ENCODE data around the gene MTO1. TPM values are rescaled to one million over a fixed set of nuclear protein-coding genes. Genes with fewer than 3 reads are reported as not detected.

Gene MTO1
- total RNA-seq, 2 experiments from 2014 or later, result 42.1 to 43.2 TPM

- DNase-seq (no peak), ATAC-seq (no peak)
- no peak overlapping the region for H3K27ac Mint-ChIP-seq
- peaks cover 12% of the 10 kb centered on the region for H3K36me3 Mint-ChIP-seq (ENCODE audit: low read depth)
- peaks cover 7% of the 10 kb centered on the region for H3K4me1 Mint-ChIP-seq (ENCODE audit: low read depth)
- POLR2A ChIA-PET, result interaction anchor here (0.8 to 6.8 kb wide), 2 partner anchors 12 to 118 kb away, joined by 3 to 91 read pairs; no protein-coding TSS in a partner anchor
- H3K9me3 Mint-ChIP-seq, result no peaks in the 10 kb centered on the region
- CTCF ChIA-PET, result interaction anchor here (1.2 to 5.4 kb wide), 2 partner anchors 10 to 85 kb away, joined by 4 to 38 read pairs; no protein-coding TSS in a partner anchor
- TF ChIP-seq CTCF (IDR thresholded peaks at IDR 0.05), result no peak
- peaks cover 2% of the 10 kb centered on the region for H3K27me3 Mint-ChIP-seq
- no peak overlapping the region for H3K4me3 Mint-ChIP-seq
- intact Hi-C loops (cut with micrococcal nuclease), result no loop called here
Observed at GRCh38 chr6:73525546-73526330, 64.2 kb downstream of the MTO1 start.

- ATAC-seq, result no peak
- intact Hi-C loops (cut with micrococcal nuclease), result no loop called here
- ChIA-PET POLR2A (interaction anchor here (0.5 to 3.1 kb wide), 3 partner anchors 14 to 68 kb away, joined by 3 to 16 read pairs (median 3); partner anchors contain the start of gene MTO1), CTCF (interaction anchor here (1.2 to 1.5 kb wide), 2 partner anchors 29 to 82 kb away, joined by 3 to 4 read pairs; no protein-coding TSS in a partner anchor)
- no peak for TF ChIP-seq CTCF (IDR thresholded peaks at IDR 0.05)
- peaks cover 2% of the 10 kb centered on the region for H3K36me3 Mint-ChIP-seq (ENCODE audit: low read depth)
- H3K27ac Mint-ChIP-seq, result no peak overlapping the region
- H3K4me3 Mint-ChIP-seq, result no peak overlapping the region
- no peaks in the 10 kb centered on the region for H3K9me3 Mint-ChIP-seq
- DNase-seq, result no peak
- H3K27me3 Mint-ChIP-seq, result no peaks in the 10 kb centered on the region
- H3K4me1 Mint-ChIP-seq (ENCODE audit: low read depth), result peaks cover 7% of the 10 kb centered on the region
Observed at GRCh38 chr6:73528897-73529296, 67.4 kb downstream of the MTO1 start.

GRCh38 chr6:73532293-73532692 is 70.8 kb downstream of the MTO1 start:
- H3K27ac Mint-ChIP-seq, result no peak overlapping the region
- POLR2A ChIA-PET, result interaction anchor here (0.6 to 2.4 kb wide), 3 partner anchors 12 to 34 kb away, joined by 7 to 14 read pairs (median 10); partner anchors contain the start of gene EEF1A1
- no peak for ATAC-seq

GRCh38 chr6:73534628-73535027 is 73.1 kb downstream of the MTO1 start:
- Mint-ChIP-seq H3K4me3 (no peak overlapping the region), H3K9me3 (no peaks in the 10 kb centered on the region), H3K36me3 (ENCODE audit: low read depth) (no peaks in the 10 kb centered on the region), H3K4me1 (ENCODE audit: low read depth) (no peaks in the 10 kb centered on the region), H3K27me3 (no peaks in the 10 kb centered on the region), H3K27ac (no peak overlapping the region)
- DNase-seq, result no peak
- no peak for ATAC-seq
- TF ChIP-seq CTCF (IDR thresholded peaks at IDR 0.05), result no peak
- intact Hi-C loops (cut with micrococcal nuclease), result no loop called here
- ChIA-PET POLR2A (no interaction called here), CTCF (interaction anchor here (1.5 to 1.6 kb wide), 2 partner anchors 11 to 12 kb away, joined by 3 read pairs; no protein-coding TSS in a partner anchor)

More at GRCh38 chr6:73532293-73532692, 70.8 kb downstream of the MTO1 start:
- CTCF ChIA-PET, result no interaction called here
- TF ChIP-seq CTCF (IDR thresholded peaks at IDR 0.05), result no peak
- Mint-ChIP-seq H3K27me3 (no peaks in the 10 kb centered on the region), H3K9me3 (no peaks in the 10 kb centered on the region), H3K4me1 (ENCODE audit: low read depth) (no peaks in the 10 kb centered on the region), H3K36me3 (ENCODE audit: low read depth) (no peaks in the 10 kb centered on the region), H3K4me3 (no peak overlapping the region)
- intact Hi-C loops (cut with micrococcal nuclease), result no loop called here
- DNase-seq, result no peak

- no peak overlapping the region for H3K27ac Mint-ChIP-seq
- H3K4me1 Mint-ChIP-seq (ENCODE audit: low read depth), result no peaks in the 10 kb centered on the region
- no peak overlapping the region for H3K4me3 Mint-ChIP-seq
- no peak for ATAC-seq
- intact Hi-C loops (cut with micrococcal nuclease), result no loop called here
- CTCF ChIA-PET, result no interaction called here
- no peaks in the 10 kb centered on the region for H3K9me3 Mint-ChIP-seq
- TF ChIP-seq CTCF (IDR thresholded peaks at IDR 0.05), result no peak
- POLR2A ChIA-PET, result interaction anchor here (1.2 to 1.5 kb wide), 5 partner anchors 14 to 43 kb away, joined by 3 to 5 read pairs (median 4); partner anchors contain the start of gene EEF1A1
- no peaks in the 10 kb centered on the region for H3K27me3 Mint-ChIP-seq
- no peaks in the 10 kb centered on the region for H3K36me3 Mint-ChIP-seq (ENCODE audit: low read depth)
- DNase-seq, result no peak
Observed at GRCh38 chr6:73537677-73538076, 76.1 kb downstream of the MTO1 start.
